ENCODE measurements around the gene C18orf63.

GRCh38 chr18:74368901-74369705, 53.5 kb downstream of the C18orf63 start:
- TF ChIP-seq, protein P1, sequence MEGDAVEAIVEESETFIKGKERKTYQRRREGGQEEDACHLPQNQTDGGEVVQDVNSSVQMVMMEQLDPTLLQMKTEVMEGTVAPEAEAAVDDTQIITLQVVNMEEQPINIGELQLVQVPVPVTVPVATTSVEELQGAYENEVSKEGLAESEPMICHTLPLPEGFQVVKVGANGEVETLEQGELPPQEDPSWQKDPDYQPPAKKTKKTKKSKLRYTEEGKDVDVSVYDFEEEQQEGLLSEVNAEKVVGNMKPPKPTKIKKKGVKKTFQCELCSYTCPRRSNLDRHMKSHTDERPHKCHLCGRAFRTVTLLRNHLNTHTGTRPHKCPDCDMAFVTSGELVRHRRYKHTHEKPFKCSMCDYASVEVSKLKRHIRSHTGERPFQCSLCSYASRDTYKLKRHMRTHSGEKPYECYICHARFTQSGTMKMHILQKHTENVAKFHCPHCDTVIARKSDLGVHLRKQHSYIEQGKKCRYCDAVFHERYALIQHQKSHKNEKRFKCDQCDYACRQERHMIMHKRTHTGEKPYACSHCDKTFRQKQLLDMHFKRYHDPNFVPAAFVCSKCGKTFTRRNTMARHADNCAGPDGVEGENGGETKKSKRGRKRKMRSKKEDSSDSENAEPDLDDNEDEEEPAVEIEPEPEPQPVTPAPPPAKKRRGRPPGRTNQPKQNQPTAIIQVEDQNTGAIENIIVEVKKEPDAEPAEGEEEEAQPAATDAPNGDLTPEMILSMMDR (IDR thresholded peaks at IDR 0.05) = no peak
- TF ChIP-seq POLR2AphosphoS5 (IDR thresholded peaks at IDR 0.05) = no peak

All from transverse colon (tissue), 4 donors.